Keratinocyte (primary cell): ENCODE measurements around the gene EXOC6B.

ENCODE experiments used
- CTCF ChIP-seq, 3 experiments: IDR thresholded peaks in 1 of 3; conservative IDR thresholded peaks in 1 of 3; optimal IDR thresholded peaks in 1 of 3; 2 replicates in 2 of 3; 3 replicates in 1 of 3; pipeline versions ENCODE3 to v1.5.1; 2011; ENCODE audit warnings: low read length in 3 of 3, mild to moderate bottlenecking in 3 of 3, moderate library complexity in 2 of 3, control low read depth in 1 of 3, inconsistent platforms in 1 of 3; ENCODE audit not compliant: insufficient read depth in 2 of 3; ENCODE audit errors: extremely low read depth in 1 of 3
- EZH2 ChIP-seq: IDR thresholded peaks from one replicate; pipeline ENCODE4 v1.6.1; 2012; ENCODE audit warnings: inconsistent platforms, mild to moderate bottlenecking, low read length, moderate library complexity

GRCh38 chr2:72576861-72577260 is 249.0 kb downstream of the EXOC6B start:
- TF ChIP-seq CTCF (optimal IDR thresholded peaks at IDR 0.05 in 1 of 3, IDR thresholded peaks at IDR 0.05 in 1 of 3, conservative IDR thresholded peaks at IDR 0.05 in 1 of 3; ENCODE audit: extremely low read depth in 1 of 3, insufficient read depth in 2 of 3, low read length in 3 of 3) = no peak
- TF ChIP-seq EZH2 = no peak
